Naive thymus-derived CD8-positive, alpha-beta T cell (primary cell): ENCODE data around the gene MX2. TPM values are rescaled to one million over a fixed set of nuclear protein-coding genes. Genes with fewer than 3 reads are reported as not detected.

Experiments
- ATAC-seq, 2 donors: fragments of 150-1000 bp; cut with Tn5 transposase in 1 of 2; sonication (Bioruptor Pico), chemical (Tn5 transposase) in 1 of 2; 1 replicate in 1 of 2; 2 replicates in 1 of 2; pipeline ENCODE4 v1.10.0; 2021; ENCODE audit warnings: mild to moderate bottlenecking in 2 of 2, moderate library complexity in 2 of 2
- POLR2A ChIA-PET: fragments of 350-600 bp; sonication (Branson Sonifier 250); formaldehyde crosslinking; loops from one replicate; lab custom pipeline; 2021; ENCODE audit warnings: antibody characterized with exemption; lab: Charles Lee
- DNase-seq, 10 donors: peaks; one replicate each; pipeline versions ENCODE4 v3.0.0 to v3.0.0-alpha.2; 2020 to 2022
- H3K27ac Mint-ChIP-seq, 10 donors: one replicate each; pipeline ENCODE4 v1.8.0; 2020 to 2022; ENCODE audit warnings: mild to moderate bottlenecking in 10 of 10, mixed read lengths in 10 of 10, moderate library complexity in 4 of 10, inconsistent platforms in 1 of 10
- H3K27me3 Mint-ChIP-seq, 5 donors: one replicate each; pipeline ENCODE4 v1.8.0; 2021 to 2022; ENCODE audit warnings: mixed read lengths in 5 of 5
- H3K36me3 Mint-ChIP-seq, 3 donors: one replicate each; pipeline ENCODE4 v1.8.0; 2020 to 2022; ENCODE audit warnings: mixed read lengths in 3 of 3, mild to moderate bottlenecking in 2 of 3, inconsistent platforms in 1 of 3
- H3K4me1 Mint-ChIP-seq, 4 donors: one replicate each; pipeline ENCODE4 v1.8.0; 2021 to 2022; ENCODE audit warnings: mixed read lengths in 4 of 4
- H3K4me3 Mint-ChIP-seq, 10 donors: one replicate each; pipeline ENCODE4 v1.8.0; 2020 to 2022; ENCODE audit warnings: mild to moderate bottlenecking in 10 of 10, mixed read lengths in 10 of 10, moderate library complexity in 6 of 10, inconsistent platforms in 1 of 10
- H3K9me3 Mint-ChIP-seq, 9 donors: one replicate each; pipeline ENCODE4 v1.8.0; 2020 to 2022; ENCODE audit warnings: mixed read lengths in 9 of 9, mild to moderate bottlenecking in 3 of 9, inconsistent platforms in 1 of 9, moderate library complexity in 1 of 9
- polyA plus RNA-seq, 3 donors: library from polyadenylated mRNA; unstranded; fragments of 300-500 nt; fragmentation: Illumina TruSeq; gene quantifications; one replicate each; pipeline ENCODE4 v1.2.3, GENCODE V29; 2021
- total RNA-seq, 8 experiments: library from RNA in 2 of 8; stranded (reverse) in 2 of 8; gene quantifications; one replicate each; pipeline ENCODE4 v1.2.3 and lab custom pipeline; 2021 to 2026

Gene MX2
- total and polyA plus RNA-seq, 5 experiments from 2014 or later = 27.8 to 125 (median 49.6) TPM

- peaks cover 0 to 65% (median 25%) of the 10 kb centered on the region in 3 donors for H3K36me3 Mint-ChIP-seq
- POLR2A ChIA-PET = interaction anchor here (0.6 to 1.4 kb wide), 2 partner anchors 8 to 44 kb away, joined by 3 to 4 read pairs; no protein-coding TSS in a partner anchor
- H3K9me3 Mint-ChIP-seq = no peaks in the 10 kb centered on the region
- H3K27ac Mint-ChIP-seq = peak overlapping the region in 3 of 10 donors; percentile 42 to 82 (median 74)
- DNase-seq (no peak), ATAC-seq (no peak)
- H3K4me3 Mint-ChIP-seq = no peak overlapping the region
- no peaks in the 10 kb centered on the region for H3K27me3 Mint-ChIP-seq
- peaks cover 14 to 33% (median 25%) of the 10 kb centered on the region in 4 donors for H3K4me1 Mint-ChIP-seq
Observed at GRCh38 chr21:41377715-41378114, 15.9 kb downstream of the MX2 start.

GRCh38 chr21:41378849-41379248 lies 17.0 kb downstream of the MX2 start:
- peaks cover 0 to 76% (median 25%) of the 10 kb centered on the region in 3 donors for H3K36me3 Mint-ChIP-seq
- H3K27me3 Mint-ChIP-seq = no peaks in the 10 kb centered on the region
- peaks cover 11 to 23% (median 19%) of the 10 kb centered on the region in 4 donors for H3K4me1 Mint-ChIP-seq
- DNase-seq (no peak), ATAC-seq (no peak)
- H3K27ac Mint-ChIP-seq = peak overlapping the region in 1 of 10 donors; percentile 61
- POLR2A ChIA-PET = interaction anchor here (1.4 kb wide), 1 partner anchor 9 kb away, joined by 4 read pairs; no protein-coding TSS in a partner anchor
- no peak overlapping the region for H3K4me3 Mint-ChIP-seq
- H3K9me3 Mint-ChIP-seq = no peaks in the 10 kb centered on the region

GRCh38 chr21:41379901-41380300 lies 18.1 kb downstream of the MX2 start:
- POLR2A ChIA-PET = no interaction called here
- peak overlapping the region in 3 of 10 donors; percentile 49 to 61 (median 60) for H3K27ac Mint-ChIP-seq
- H3K9me3 Mint-ChIP-seq = no peaks in the 10 kb centered on the region
- DNase-seq (no peak), ATAC-seq (no peak)
- peaks cover 6 to 18% (median 13%) of the 10 kb centered on the region in 4 donors for H3K4me1 Mint-ChIP-seq
- no peaks in the 10 kb centered on the region for H3K27me3 Mint-ChIP-seq
- H3K36me3 Mint-ChIP-seq = peaks cover 0 to 79% (median 27%) of the 10 kb centered on the region in 3 donors
- H3K4me3 Mint-ChIP-seq = no peak overlapping the region

GRCh38 chr21:41381731-41382130 lies 19.9 kb downstream of the MX2 start:
- POLR2A ChIA-PET = interaction anchor here (0.7 to 0.9 kb wide), 2 partner anchors 12 to 755 kb away, joined by 3 to 6 read pairs; no protein-coding TSS in a partner anchor
- DNase-seq (no peak), ATAC-seq (no peak)
- H3K27ac Mint-ChIP-seq = no peak overlapping the region
- no peaks in the 10 kb centered on the region for H3K27me3 Mint-ChIP-seq
- H3K9me3 Mint-ChIP-seq = no peaks in the 10 kb centered on the region
- peaks cover 0 to 10% (median 6%) of the 10 kb centered on the region in 4 donors for H3K4me1 Mint-ChIP-seq
- no peak overlapping the region for H3K4me3 Mint-ChIP-seq
- H3K36me3 Mint-ChIP-seq = peaks cover 0 to 85% (median 31%) of the 10 kb centered on the region in 3 donors

- Mint-ChIP-seq H3K27me3 (no peaks in the 10 kb centered on the region), H3K4me3 (no peak overlapping the region)
- POLR2A ChIA-PET = no interaction called here
Observed at GRCh38 chr21:41387042-41387819, 25.4 kb downstream of the MX2 start.

GRCh38 chr21:41387824-41388223 lies 26.0 kb downstream of the MX2 start:
- no peak for DNase-seq
- Mint-ChIP-seq H3K36me3 (peaks cover 0 to 76% (median 16%) of the 10 kb centered on the region in 3 donors), H3K27me3 (no peaks in the 10 kb centered on the region), H3K4me1 (peaks cover 0 to 11% (median 2%) of the 10 kb centered on the region in 4 donors), H3K27ac (peak overlapping the region in 3 of 10 donors; percentile 16 to 42 (median 37)), H3K4me3 (no peak overlapping the region), H3K9me3 (no peaks in the 10 kb centered on the region)
- POLR2A ChIA-PET = no interaction called here
- no peak for ATAC-seq

More at GRCh38 chr21:41387042-41387819, 25.4 kb downstream of the MX2 start:
- Mint-ChIP-seq H3K4me1 (peaks cover 0 to 11% (median 2%) of the 10 kb centered on the region in 4 donors), H3K27ac (peak overlapping the region in 3 of 10 donors; percentile 4 to 16 (median 9)), H3K36me3 (peaks cover 0 to 80% (median 16%) of the 10 kb centered on the region in 3 donors), H3K9me3 (no peaks in the 10 kb centered on the region)
- ATAC-seq (no peak), DNase-seq (no peak)

GRCh38 chr21:41388259-41388658 lies 26.4 kb downstream of the MX2 start:
- Mint-ChIP-seq H3K27ac (peak overlapping the region in 3 of 10 donors; percentile 16 to 91 (median 42)), H3K36me3 (peaks cover under 1 to 76% (median 17%) of the 10 kb centered on the region in 3 donors), H3K4me3 (no peak overlapping the region), H3K9me3 (no peaks in the 10 kb centered on the region), H3K4me1 (peaks cover 0 to 11% (median 2%) of the 10 kb centered on the region in 4 donors), H3K27me3 (no peaks in the 10 kb centered on the region)
- DNase-seq = no peak
- POLR2A ChIA-PET = no interaction called here
- no peak for ATAC-seq

- DNase-seq = no peak
- POLR2A ChIA-PET = no interaction called here
- H3K36me3 Mint-ChIP-seq = peaks cover 5 to 75% (median 17%) of the 10 kb centered on the region in 3 donors
- no peaks in the 10 kb centered on the region for H3K27me3 Mint-ChIP-seq
- peaks cover 0 to 21% (median 3%) of the 10 kb centered on the region in 4 donors for H3K4me1 Mint-ChIP-seq
- H3K27ac Mint-ChIP-seq = peak overlapping the region in 5 of 10 donors; percentile 5 to 86 (median 19)
- no peak for ATAC-seq
- H3K9me3 Mint-ChIP-seq = no peaks in the 10 kb centered on the region
- H3K4me3 Mint-ChIP-seq = no peak overlapping the region
Observed at GRCh38 chr21:41390043-41390639, 28.3 kb downstream of the MX2 start.

GRCh38 chr21:41393876-41394465 lies 32.1 kb downstream of the MX2 start:
- ATAC-seq (no peak), DNase-seq (no peak)
- Mint-ChIP-seq H3K27ac (peak overlapping the region in 5 of 10 donors; percentile 34 to 86 (median 76)), H3K9me3 (no peaks in the 10 kb centered on the region), H3K36me3 (peaks cover 5 to 76% (median 34%) of the 10 kb centered on the region in 3 donors), H3K27me3 (no peaks in the 10 kb centered on the region), H3K4me1 (peaks cover 0 to 10% (median 5%) of the 10 kb centered on the region in 4 donors), H3K4me3 (peak overlapping the region in 1 of 10 donors; percentile 16)
- POLR2A ChIA-PET = no interaction called here

GRCh38 chr21:41396558-41397075 lies 34.8 kb downstream of the MX2 start:
- POLR2A ChIA-PET = no interaction called here
- no peaks in the 10 kb centered on the region for H3K27me3 Mint-ChIP-seq
- ATAC-seq = no peak
- H3K4me3 Mint-ChIP-seq = no peak overlapping the region
- H3K9me3 Mint-ChIP-seq = no peaks in the 10 kb centered on the region
- DNase-seq = no peak
- peaks cover 5 to 88% (median 47%) of the 10 kb centered on the region in 3 donors for H3K36me3 Mint-ChIP-seq
- H3K4me1 Mint-ChIP-seq = peaks cover 0 to 10% (median 5%) of the 10 kb centered on the region in 4 donors
- peak overlapping the region in 7 of 10 donors; percentile 21 to 89 (median 43) for H3K27ac Mint-ChIP-seq

GRCh38 chr21:41397471-41397891 lies 35.7 kb downstream of the MX2 start:
- H3K27ac Mint-ChIP-seq = peak overlapping the region in 7 of 10 donors; percentile 37 to 80 (median 61)
- POLR2A ChIA-PET = no interaction called here

GRCh38 chr21:41398251-41398650 lies 36.4 kb downstream of the MX2 start:
- peaks cover 0 to 10% (median 5%) of the 10 kb centered on the region in 4 donors for H3K4me1 Mint-ChIP-seq
- H3K27me3 Mint-ChIP-seq = no peaks in the 10 kb centered on the region
- H3K9me3 Mint-ChIP-seq = no peaks in the 10 kb centered on the region
- H3K36me3 Mint-ChIP-seq = peaks cover 4 to 91% (median 53%) of the 10 kb centered on the region in 3 donors
- POLR2A ChIA-PET = no interaction called here
- peak overlapping the region in 1 of 10 donors; percentile 37 for H3K27ac Mint-ChIP-seq
- ATAC-seq (no peak), DNase-seq (no peak)
- no peak overlapping the region for H3K4me3 Mint-ChIP-seq

More at GRCh38 chr21:41397471-41397891, 35.7 kb downstream of the MX2 start:
- Mint-ChIP-seq H3K4me1 (peaks cover 0 to 10% (median 5%) of the 10 kb centered on the region in 4 donors), H3K36me3 (peaks cover 5 to 89% (median 51%) of the 10 kb centered on the region in 3 donors), H3K4me3 (no peak overlapping the region), H3K9me3 (no peaks in the 10 kb centered on the region), H3K27me3 (no peaks in the 10 kb centered on the region)
- ATAC-seq (no peak), DNase-seq (no peak)
